Neural progenitor cell (in vitro differentiated cells): ENCODE measurements around the gene PEAR1.

Experiments
- CTCF ChIP-seq: fragments of 200-600 bp; sonication (generic); IDR thresholded peaks from 2 replicates; pipeline ENCODE4 v1.5.1; 2017; ENCODE audit warnings: antibody characterized with exemption, mild to moderate bottlenecking
- EZH2 ChIP-seq: fragments of 200-600 bp; sonication (generic); IDR thresholded peaks from 2 replicates; pipeline ENCODE4 v1.6.1; 2017; ENCODE audit warnings: antibody characterized with exemption, mild to moderate bottlenecking, moderate library complexity
- EZH2phosphoT487 ChIP-seq: fragments of 200-600 bp; sonication (generic); IDR thresholded peaks from 2 replicates; pipeline ENCODE4 v1.6.1; 2017; ENCODE audit warnings: antibody characterized with exemption

- TF ChIP-seq CTCF (no peak), EZH2 (no peak), EZH2phosphoT487 (no peak)
Measured at GRCh38 chr1:156947127-156947526, 53.6 kb downstream of the PEAR1 start.
